ENCODE measurements around the gene FAXC. TPM values are rescaled to one million over a fixed set of nuclear protein-coding genes. Genes with fewer than 3 reads are reported as not detected.

FAXC gene
- total RNA-seq: under 1 TPM in 1 of 2 experiments, not detected in 1; 0.10 TPM

- POLR2A ChIA-PET: interaction anchor here (0.6 kb wide), 2 partner anchors 25 to 133 kb away, joined by 3 read pairs; no protein-coding TSS in a partner anchor
- CTCF ChIA-PET: interaction anchor here (1.5 kb wide), 1 partner anchor 12 kb away, joined by 4 read pairs; no protein-coding TSS in a partner anchor
Measured at GRCh38 chr6:99349171-99350141, at the start of gene FAXC. Gene FAXC (minus strand): TSS chr6:99349674. CDS start chr6:99349372, 302 bp downstream.

- ChIA-PET CTCF (interaction anchor here (0.7 kb wide), 1 partner anchor 14 kb away, joined by 4 read pairs; no protein-coding TSS in a partner anchor), POLR2A (no interaction called here)
Measured at GRCh38 chr6:99397287-99397686, 47.8 kb upstream of the FAXC start.

DNA sequence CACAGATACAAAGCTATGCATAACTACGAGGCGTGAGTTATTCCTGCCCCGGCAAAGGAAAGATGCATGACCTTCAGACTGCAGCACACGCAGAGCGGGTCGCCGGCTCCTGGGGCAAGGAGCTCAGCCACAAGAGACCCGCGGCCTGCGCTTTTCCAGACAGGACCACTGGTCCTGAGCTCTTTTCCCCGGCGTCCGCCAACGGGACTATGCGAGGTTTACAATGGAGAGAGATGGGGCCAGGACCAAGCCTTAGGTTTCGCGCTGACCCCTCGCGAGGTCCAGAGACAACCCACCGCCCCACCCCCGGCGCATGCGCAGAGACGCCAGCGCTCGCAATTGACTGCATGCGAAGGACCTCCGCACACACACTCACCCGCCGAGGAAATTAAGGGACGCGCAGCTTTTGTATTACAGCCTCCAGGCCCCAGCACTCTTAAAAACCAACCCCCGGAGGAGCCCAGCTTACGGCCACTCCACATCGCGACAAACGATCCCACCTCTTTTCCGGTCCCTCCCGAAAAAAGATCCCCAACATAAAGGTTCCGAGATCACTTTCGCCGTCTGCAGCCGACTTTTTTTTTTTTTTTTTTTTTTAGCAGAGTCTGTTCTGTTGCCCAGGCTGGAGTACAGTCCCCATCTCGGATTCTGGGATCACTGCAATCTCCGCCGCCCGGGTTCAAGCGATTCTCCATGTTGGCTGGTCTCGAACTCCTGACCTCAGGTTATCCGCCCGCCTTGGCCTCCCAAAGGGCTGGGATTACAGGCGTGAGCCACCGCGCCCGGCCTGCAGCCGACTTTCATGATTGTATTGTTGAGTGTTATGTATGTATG lies 44.4 kb upstream of the FAXC start, which contains the start of gene COQ3:
TSS of gene COQ3 (minus strand) at position 498 of the 834 bp plus-strand sequence. CDS start at position 482, 16 bp downstream.
- ChIA-PET CTCF (interaction anchor here (0.6 to 1.2 kb wide), 5 partner anchors 14 to 63 kb away, joined by 3 to 5 read pairs (median 3); no protein-coding TSS in a partner anchor), POLR2A (interaction anchor here (0.7 to 1.0 kb wide), 4 partner anchors 10 to 121 kb away, joined by 3 to 7 read pairs (median 3); no protein-coding TSS in a partner anchor)

DNA sequence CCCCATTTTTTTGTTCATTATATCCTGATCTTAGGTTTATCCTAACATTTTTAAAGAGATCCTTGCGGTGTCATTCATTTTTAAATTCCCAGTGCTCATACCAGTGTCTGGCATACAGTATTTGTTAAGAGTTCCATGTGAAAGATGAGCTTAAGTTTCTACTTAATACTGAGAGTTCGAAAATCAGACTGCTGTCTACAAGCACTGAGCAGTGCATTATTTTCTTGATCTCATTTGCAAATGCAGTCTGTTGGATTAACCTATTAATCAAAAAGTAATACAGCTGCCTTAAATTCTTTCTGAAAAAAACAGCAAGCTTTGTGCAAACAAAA lies 43.9 kb upstream of the FAXC start:
- ChIA-PET CTCF (interaction anchor here (0.8 to 1.1 kb wide), 3 partner anchors 13 to 63 kb away, joined by 3 read pairs; no protein-coding TSS in a partner anchor), POLR2A (interaction anchor here (0.9 to 1.0 kb wide), 2 partner anchors 31 to 121 kb away, joined by 3 read pairs; no protein-coding TSS in a partner anchor)

DNA sequence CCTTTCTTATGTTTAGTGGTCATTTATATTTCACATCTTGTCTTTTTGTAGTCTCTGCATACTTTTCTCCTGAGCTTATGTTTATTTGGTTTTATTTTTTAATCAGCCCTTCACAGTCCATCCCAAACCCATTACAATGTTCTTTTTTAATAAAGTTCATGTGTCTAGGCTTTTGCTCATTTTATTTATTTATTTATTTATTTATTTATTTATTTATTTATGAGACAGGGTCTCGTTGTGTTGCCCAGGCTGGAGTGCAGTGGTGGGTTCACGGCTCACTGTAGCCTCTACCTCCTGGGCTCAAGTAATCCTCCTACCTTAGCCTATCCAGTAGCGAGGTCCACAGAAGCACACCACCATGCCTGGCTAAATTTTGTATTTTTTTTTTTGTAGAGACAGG lies 41.4 kb upstream of the FAXC start:
- CTCF ChIA-PET: no interaction called here
- POLR2A ChIA-PET: interaction anchor here (0.6 kb wide), 1 partner anchor 18 kb away, joined by 5 read pairs; no protein-coding TSS in a partner anchor

DNA sequence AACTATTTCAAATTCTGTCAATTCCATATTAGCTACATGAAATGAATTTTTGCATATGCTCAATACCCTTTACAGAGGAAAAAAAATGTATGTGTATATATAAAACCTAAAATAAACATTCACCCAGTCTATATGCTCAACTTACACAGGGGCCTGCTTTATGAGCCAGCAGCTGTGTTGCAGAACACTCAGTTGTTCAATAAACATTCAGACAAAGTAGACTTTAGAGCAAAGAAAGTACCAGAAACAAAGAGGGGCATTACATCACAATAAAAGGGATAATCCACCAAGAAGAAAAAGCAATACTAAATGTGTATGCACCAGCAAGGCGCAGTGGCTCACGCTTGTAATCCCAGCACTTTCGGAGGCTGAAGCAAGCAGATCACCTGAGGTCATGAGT lies 35.0 kb upstream of the FAXC start:
- POLR2A ChIA-PET: no interaction called here
- CTCF ChIA-PET: no interaction called here

DNA sequence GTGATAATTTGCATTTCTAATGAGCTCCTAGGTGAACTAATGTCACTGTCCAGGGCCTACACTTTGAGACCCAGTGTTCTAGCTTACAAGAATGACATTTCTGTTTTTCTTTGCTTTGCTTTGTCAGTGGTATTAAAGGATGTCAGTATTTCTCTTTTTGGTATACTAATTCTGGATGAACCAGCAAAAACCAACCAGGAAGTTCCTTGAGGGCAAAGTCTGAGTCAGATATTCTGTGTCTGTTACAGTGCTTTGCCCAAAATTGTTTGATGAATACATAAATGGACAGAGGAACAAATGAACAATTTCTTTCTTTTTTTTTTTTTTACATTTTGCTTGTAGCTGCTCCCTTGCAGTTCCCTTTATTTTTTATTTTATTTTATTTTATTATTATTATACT lies 29.2 kb upstream of the FAXC start:
- POLR2A ChIA-PET: no interaction called here

DNA sequence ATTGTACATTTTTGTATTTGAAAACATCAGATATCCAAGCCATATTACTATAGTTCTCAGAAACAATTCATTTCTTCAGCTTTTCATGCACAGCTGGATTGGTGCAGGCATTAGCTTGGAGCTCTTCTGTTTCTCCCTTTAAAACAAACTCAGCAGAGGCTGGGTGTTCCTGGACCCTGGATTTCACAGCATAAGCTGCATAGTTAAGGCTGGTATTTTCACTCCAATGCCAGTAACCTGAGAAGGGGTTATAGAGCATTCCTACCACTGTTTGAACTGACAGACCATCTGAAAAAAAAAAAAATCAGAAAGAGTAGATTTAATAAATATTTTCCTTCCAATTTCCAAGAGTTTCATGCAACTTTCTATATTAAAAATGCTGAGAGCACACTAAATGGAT lies 20.1 kb upstream of the FAXC start:
- CTCF ChIA-PET: no interaction called here
- POLR2A ChIA-PET: no interaction called here

More for the DNA sequence above, 29.2 kb upstream of the FAXC start:
- CTCF ChIA-PET: no interaction called here

GRCh38 chr6:99366852-99367251 lies 17.4 kb upstream of the FAXC start:
- ChIA-PET POLR2A (no interaction called here), CTCF (no interaction called here)

- POLR2A ChIA-PET: interaction anchor here (0.8 to 1.0 kb wide), 2 partner anchors 16 to 30 kb away, joined by 3 to 7 read pairs; partner anchors contain the start of gene COQ3
- CTCF ChIA-PET: interaction anchor here (1.0 to 1.3 kb wide), 2 partner anchors 34 to 47 kb away, joined by 3 read pairs; no protein-coding TSS in a partner anchor
Measured at GRCh38 chr6:99364026-99364425, 14.6 kb upstream of the FAXC start.

DNA sequence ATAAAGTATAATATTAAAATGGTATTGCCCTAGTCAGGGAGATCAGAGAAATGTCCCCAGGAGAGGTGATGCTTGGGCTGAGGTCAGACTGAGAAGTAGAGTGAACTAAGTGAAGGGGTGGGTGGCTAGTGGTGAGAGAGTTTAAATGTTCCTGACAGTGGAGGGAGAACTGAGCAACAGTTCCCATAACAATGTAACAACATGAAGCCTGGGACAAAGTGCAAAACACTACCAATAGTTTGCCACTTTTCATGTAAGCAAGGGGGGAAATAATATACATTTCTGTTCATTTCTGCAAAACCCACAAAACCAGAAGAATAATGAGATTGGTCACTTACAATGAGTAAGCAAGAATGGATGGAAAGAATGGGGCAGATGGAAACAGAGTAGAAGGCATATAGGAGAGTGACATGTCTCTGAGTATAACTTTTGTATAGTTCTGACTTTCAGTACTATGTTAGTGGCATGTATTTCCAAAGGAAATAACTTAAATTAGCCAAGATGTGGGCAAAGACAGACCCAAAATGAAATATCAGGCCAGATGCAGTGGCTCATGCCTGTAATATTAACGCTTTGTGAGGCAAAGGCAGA lies 13.3 kb upstream of the FAXC start:
- POLR2A ChIA-PET: no interaction called here
- CTCF ChIA-PET: interaction anchor here (1.3 kb wide), 1 partner anchor 49 kb away, joined by 3 read pairs; no protein-coding TSS in a partner anchor

DNA sequence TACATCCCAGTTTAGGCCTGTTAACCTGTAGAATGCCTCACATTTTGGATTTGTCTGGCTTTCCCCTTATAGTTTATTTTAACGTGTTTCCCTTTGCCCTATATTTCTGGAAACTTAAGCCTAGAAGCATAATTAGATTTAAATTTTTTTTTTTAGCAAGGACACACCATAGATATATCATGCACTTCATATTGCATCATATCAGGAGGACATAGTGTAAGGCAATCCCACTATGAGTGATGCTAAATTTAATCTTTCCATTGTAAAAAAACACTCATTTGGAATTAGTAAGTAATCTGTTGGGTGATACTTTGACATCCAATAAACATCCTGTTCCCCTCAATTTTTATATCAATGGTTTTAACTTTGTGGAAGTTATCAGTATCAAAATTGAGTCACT lies 10.3 kb upstream of the FAXC start:
- CTCF ChIA-PET: no interaction called here

GRCh38 chr6:99356641-99357040 lies 7.2 kb upstream of the FAXC start:
- CTCF ChIA-PET: no interaction called here
- POLR2A ChIA-PET: no interaction called here

More for the DNA sequence above, 10.3 kb upstream of the FAXC start:
- POLR2A ChIA-PET: no interaction called here

DNA sequence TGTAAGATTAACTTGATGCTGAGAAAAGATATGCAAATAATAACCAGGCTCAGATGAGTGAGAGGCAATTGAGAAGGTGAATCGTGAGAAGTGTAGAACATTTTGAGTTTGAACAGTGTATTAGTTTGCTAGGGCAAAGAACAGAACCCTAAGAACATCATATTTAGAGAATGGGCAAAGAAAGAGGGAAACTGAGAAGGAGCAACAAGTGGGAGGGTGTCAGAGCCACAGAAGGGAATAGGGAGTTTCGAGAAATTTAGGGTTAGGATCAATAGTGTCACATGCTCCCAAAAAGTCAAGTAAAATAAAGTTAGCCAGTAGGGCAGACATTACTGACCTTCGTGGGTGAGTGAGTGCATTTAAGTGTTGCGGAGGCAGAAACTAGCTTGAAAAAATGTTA lies 5.5 kb upstream of the FAXC start:
- ChIA-PET CTCF (no interaction called here), POLR2A (no interaction called here)

DNA sequence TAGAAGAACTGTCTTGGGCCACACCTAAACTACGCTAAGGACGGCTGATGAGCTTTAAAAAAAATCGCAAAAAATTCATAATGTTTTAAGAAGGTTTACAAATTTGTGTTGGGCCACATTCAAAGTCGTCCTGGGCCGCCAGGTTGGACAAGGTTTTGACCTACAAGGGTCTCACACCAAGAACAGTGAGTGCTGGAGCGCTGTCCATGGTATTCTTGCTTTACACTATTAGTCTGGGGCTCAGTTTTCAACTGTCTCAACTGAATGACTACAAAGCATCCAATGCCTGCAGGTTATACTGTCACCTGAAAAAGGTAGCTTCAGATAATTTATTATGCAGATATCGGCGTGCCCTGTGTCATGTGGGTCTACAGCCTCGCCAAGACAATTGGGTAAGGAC lies 3.7 kb upstream of the FAXC start:
- POLR2A ChIA-PET: no interaction called here
- CTCF ChIA-PET: interaction anchor here (2.1 kb wide), 1 partner anchor 23 kb away, joined by 8 read pairs; no protein-coding TSS in a partner anchor

- CTCF ChIA-PET: interaction anchor here (1.5 kb wide), 1 partner anchor 11 kb away, joined by 4 read pairs; no protein-coding TSS in a partner anchor
Measured at GRCh38 chr6:99350573-99350972, 1.1 kb upstream of the FAXC start.

GRCh38 chr6:99348288-99349170 lies 945 bp downstream of the FAXC start:
- ChIA-PET POLR2A (interaction anchor here (1.0 kb wide), 1 partner anchor 16 kb away, joined by 3 read pairs; no protein-coding TSS in a partner anchor), CTCF (interaction anchor here (0.7 kb wide), 1 partner anchor 13 kb away, joined by 3 read pairs; no protein-coding TSS in a partner anchor)

More at GRCh38 chr6:99350573-99350972, 1.1 kb upstream of the FAXC start:
- POLR2A ChIA-PET: no interaction called here

GRCh38 chr6:99347804-99348203 lies 1.7 kb downstream of the FAXC start:
- ChIA-PET CTCF (interaction anchor here (0.7 to 1.4 kb wide), 2 partner anchors 10 to 14 kb away, joined by 3 read pairs; no protein-coding TSS in a partner anchor), POLR2A (interaction anchor here (1.0 kb wide), 1 partner anchor 16 kb away, joined by 3 read pairs; no protein-coding TSS in a partner anchor)

Measured in activated CD8-positive, alpha-beta memory T cell treated with anti-CD3 and anti-CD28 coated beads for 36 hours (primary cell).